GM19463 (cell line): ENCODE data around the gene CTBP1.

ENCODE experiments used
- ATAC-seq: cut with Tn5 transposase; IDR thresholded peaks from one replicate; pipeline ENCODE4 v1.9.1; 2021; ENCODE audit warnings: mild to moderate bottlenecking, moderate library complexity; ENCODE audit not compliant: unreplicated experiment

Gene CTBP1

DNA sequence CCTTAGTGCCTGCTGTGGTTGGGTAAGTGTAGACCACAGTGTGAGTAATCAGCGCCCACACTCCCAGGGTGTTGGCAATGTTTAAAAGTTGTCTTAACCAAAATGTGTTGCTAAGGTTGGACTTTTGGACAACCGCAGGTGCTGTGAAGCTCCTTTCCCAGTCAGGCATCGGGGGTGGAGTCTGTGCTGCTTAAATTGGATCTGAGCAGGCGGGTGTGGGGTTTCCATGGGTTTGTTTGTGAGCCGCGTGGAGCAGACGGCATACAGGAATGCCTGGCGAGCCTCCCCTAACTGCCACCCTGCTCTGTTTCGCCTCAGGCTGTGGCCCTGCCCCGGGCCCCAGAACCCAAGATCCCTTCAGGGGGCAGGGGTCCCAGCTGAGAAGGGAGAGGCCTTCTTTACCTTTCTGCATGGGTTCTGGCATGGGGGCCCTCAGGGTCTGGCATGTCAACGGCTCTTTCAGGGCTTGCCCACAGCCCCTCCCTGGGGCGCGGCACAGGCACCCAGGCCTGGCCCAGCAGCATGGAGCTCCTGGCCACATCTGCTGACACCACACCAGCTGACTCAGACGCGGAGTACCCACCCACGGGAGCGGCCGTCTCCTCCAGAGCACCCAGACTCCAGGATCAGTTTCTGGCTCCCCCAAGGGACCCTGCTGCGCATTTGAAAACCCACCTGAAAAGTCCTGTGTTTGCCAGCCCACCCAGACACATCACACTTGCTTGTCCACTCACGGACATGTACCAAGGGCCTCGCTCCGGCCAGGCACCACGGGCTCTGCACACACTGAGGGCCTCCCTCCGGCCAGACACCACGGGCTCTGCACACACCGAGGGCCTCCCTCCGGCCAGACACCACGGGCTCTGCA is 71.4 kb downstream of the CTBP1 start:
- ATAC-seq, result no peak

DNA sequence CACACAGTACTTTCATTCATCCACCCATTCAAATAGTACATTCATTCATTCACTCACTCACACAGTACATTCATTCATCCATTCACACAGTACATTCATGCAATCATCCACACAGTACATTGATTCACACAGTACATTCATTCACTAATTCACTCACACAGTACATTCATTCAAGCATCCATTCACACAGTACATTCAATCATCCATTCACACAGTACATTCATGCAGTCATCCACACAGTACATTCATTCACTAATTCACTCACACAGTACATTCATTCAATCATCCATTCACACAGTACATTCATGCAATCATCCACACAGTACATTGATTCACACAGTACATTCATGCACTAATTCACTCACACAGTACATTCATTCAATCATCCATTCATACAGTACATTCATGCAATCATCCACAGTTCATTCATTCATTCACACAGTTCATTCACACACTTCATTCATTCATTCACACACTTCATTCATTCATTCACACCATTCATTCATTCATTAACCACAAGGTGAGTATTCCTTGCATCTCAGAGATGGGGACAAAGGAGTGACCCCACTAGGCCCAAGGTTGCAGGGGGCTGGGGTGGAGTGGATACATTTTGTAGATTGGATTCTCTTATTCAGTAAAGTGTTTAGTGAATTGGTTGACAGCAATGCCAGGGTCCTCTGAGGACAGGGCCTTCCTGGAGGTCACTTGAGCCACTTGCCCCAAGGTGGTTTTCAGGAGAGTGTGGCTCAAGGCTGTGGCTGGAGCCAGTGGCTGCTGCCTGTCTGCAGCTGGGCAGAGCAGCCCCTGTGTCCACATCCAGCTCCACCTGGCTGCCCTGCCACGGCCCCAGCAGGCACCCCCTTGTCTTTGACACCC is 72.3 kb downstream of the CTBP1 start:
- no peak for ATAC-seq

DNA sequence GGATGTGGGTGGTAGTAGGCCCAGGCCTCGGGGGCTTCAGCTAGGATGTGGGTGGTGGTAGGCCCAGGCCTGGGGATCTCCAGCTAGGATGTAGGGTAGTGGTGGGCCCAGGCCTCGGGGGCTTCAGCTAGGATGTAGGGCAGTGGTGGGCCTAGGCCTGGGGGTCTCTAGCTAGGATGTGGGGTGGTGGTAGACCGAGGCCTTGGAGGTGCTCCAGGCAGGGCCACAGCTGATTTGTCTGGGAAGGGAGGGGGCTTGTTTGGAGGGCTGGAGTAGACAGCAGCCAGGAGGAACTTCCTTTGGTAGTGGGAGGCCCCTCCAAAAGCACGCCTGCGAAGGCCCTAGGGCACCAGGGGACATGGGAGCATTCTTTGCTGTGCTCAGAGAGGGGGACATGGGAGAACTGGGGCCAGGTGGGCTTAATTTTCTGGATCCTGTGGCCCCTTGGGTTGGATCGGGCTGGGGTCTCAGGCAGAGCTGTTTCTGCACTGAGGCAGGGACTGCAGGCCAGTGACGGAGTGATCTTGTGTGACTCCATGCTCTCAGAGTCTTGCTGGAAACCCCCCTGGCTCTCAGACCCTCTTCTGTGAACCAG is 73.2 kb downstream of the CTBP1 start:
- ATAC-seq, result no peak

DNA sequence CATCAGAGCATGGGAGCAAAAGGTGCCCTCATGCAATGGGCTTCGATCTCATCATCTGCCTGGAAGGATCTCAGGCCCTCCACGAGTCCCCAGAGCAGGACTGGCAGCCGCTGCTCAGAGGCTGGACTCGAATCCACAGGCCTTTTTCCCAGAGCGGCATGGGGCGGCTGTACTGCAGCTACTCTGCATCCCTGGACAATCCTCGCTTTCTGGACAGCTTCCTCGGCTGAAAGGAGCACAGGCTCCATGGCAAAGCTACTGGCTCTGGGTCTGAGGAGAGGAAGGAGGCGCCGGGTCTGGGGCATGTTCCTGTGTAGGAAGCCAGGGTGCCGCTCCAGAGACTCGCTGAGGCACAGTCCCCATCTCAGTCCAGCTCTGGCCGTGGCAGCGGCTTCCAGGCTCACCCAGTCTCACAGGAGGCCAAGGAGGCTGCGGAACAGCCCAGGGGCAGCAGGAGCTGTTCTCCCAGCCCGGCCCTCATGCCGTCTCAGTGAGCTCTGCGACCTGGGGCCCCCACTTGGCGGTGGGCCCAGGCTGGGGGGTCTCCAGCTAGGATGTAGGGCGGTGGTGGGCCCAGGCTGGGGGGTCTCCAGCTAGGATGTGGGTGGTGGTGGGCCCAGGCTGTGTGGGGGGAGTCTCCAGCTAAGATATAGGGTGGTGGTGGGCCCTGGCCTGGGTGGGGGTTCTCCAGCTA is 73.8 kb downstream of the CTBP1 start:
- ATAC-seq, result no peak

DNA sequence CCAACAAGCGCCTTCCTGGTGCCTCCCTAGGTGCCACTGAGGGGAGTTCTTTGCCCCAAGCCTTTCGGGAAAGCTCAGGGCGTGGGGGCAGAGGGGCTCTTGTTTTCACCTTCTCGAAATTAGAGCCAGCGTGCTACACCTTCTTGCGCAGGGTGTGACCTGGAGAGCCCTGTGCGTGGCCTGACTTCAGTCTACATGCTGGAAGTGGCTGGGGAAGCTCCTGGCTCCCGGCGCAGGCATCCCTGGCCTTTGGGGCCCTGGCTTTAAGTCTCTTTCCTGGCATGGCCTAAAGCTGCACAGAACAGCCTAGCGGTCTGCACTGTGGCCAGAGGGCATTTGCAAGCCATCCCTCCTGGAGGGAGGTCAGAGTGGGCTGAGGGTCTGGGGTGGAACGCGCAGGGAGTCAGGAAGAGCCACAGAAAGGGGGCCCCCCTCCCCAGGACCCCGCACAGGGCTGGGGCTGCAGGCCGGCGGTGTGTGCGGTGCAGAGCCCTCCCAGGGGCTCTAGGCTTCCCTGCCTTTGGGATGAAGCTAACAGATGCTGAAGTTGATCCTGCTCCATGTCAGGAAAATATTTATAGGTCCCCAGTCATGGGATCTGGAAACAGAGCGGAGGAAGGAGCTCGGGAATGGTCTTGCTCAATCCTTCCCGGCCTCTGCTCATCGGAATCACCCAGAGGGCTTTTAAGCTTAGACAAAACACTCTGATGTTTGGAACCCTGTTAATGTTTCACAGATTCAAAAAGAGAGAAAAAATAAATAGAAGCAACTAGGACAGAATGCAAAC is 75.8 kb downstream of the CTBP1 start:
- no peak for ATAC-seq

DNA sequence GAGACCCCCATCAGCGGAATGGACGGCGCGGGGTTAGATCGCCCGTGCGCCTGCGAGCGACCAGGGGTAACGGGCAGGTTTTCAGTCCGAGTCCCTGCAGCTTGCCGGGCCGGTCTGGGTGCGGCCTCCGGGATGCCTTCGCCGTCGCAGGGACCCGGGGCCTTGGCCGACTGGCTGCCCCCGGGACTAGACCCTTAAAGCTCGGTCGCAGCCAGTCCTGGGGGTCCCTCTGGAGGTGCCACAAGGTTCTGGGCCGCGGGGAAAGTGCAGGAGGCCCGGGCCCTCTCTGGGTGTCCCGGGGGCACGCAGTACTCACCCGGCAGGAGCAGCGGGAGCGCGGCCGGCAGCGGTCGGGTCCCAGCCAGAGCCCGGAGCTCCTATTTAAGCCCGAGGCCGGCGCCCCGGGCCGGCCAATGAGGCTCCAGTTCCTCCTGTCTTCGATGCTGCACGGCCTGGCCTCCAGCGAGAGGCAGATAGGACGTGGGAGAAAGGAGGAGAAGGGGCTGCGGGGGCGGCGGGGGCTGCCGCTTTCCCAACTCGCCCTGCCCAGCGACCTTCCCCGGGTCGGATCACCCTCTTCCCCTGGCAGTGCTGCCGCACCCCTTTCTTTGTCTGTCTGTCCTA is 76.6 kb downstream of the CTBP1 start, which contains the start of gene SPON2:
Gene SPON2 (minus strand): TSS at position 356 of the 624 bp plus-strand sequence.
- ATAC-seq, result no peak

DNA sequence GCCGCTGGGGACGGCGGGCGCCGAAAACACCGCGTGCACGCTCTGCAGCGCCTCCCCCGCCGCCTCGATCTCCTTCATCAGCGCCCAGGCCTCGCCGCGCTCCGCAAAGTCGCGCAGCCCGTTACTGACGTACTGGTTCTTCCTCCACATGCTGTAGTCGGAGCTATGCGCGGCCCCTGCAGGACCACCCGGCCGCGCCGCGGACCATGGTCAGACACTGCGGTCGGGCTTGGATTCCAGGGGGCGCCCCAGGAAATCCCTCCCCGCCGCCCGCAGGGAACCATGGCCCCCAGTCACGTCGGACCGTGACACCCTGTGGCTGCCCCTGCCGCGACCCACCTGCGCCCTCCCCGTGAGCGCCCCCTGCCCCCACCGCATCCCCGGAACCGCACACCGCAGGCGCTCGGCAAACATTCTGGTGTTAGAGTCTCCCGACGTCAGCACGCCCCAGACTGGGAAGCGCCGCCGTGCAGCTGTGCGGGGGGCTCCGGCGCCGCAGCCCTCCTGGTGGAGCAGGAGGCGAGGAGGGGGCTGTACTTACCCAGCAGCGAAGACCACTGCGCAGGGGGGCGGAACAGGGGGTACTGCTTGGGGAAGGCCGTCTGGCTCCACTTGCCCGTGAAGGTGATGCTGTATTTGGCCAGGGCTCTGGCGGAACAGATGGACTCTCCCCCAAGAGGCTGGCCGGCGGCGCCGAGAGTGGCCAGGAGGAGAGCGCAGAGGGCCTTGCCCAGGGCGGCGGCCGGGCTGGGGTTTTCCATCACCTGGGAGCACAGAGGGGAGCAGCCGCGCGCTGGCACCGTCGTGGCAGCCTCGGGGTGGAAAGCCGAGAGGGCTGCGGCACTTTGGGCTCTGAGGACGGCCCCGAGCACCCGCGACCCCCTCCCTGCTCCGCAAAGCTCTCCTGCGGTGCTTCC is 77.4 kb downstream of the CTBP1 start:
- ATAC-seq, result no peak

DNA sequence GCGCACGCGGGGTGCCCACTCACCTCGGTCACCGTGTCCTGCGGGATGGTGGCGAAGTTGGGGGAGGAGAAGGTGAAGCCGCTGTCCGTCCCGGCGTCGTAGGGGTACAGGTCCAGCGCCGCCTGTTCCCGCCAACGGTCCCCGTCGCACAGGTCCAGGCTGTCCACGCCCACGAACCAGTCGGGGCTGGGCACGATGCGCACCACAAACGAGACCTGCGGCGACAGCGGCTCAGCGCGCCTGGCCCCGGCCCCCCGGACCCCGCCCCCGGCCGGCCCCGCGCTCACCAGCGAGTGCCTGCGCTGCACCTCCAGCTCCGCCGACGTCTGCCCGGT is 78.0 kb downstream of the CTBP1 start:
- no peak for ATAC-seq

DNA sequence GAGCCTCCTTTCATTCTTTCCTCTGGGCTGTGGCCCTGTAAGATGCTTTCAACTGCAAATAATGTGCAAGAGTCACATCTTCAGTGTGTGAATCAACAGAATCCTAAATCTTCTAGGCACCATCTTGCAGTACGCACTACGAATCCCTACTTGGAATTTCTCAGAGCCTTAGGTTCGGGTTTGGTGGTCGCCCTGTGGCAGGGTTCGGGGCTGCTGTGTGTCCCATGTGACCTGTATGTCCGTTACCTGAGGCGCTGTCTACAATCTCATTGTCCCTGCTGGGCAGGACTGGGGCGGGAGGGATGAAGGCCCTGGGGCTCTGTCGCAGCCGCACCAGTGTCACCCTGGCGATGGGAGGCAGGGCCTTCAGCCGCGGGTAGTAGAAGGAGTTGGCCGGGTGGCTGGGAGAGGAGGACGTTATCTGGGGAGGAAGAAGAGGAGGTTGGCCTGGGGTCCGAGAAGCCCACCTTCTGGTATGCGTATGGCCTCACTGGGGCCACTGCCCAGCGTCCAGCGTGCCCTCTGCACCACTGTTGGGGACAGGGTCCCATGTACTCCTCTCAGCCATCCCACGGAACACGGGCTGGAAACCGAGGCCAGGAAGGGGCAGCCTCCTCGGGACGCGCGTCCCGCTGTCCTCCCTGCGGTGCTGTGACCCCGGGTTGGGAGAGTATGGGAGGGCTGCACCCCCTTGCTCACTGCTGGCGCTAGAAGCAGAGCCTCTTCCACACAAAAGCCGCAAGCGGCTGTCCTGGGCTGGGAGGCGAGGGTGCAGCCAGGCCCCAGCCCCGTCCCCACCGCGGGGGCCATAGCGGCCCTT is 78.6 kb downstream of the CTBP1 start:
- ATAC-seq, result no peak

DNA sequence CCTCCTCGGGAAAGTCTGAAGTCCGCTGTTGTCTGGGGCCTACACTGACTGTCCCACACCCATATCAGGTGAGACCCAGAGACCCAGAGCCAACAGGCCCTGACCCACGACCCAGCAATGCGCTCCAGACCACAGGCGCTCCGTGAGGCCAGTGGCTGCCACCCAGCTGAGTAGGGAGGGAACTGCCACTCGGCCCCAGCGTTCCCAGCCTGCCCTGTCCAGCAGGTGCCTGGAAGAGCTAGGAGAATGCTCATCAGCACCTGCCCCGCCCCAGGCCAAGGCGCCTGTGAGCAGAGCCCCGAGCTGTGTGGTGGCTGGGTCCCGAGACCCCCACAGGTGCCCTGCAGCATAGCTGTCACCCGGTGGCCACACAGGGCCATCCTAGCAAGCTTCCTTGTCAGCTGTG is 79.2 kb downstream of the CTBP1 start:
- no peak for ATAC-seq

DNA sequence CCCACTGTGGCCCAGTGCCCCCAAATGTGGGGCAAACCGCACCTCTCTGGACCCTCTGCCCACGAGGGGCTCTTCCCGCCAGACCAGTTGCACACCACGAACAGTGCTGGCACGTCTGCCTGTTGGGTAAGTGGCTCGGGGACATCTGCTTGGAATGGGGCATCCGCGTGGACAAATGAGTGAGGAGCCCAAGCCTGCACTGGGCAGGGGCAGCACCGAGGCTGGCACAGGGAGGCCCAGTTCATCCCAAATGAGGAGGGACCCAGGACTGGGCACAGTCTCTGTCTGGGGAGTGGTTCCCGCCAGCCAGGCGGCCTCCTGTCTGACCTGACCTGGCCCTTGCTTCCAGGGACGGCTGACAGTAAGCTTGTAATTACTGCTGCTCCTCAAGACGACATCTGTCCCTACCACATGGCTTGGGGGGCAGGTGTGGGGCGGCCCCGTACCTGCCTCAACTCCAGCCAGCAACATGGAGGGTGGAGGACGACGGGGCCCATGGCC is 79.7 kb downstream of the CTBP1 start:
- no peak for ATAC-seq

DNA sequence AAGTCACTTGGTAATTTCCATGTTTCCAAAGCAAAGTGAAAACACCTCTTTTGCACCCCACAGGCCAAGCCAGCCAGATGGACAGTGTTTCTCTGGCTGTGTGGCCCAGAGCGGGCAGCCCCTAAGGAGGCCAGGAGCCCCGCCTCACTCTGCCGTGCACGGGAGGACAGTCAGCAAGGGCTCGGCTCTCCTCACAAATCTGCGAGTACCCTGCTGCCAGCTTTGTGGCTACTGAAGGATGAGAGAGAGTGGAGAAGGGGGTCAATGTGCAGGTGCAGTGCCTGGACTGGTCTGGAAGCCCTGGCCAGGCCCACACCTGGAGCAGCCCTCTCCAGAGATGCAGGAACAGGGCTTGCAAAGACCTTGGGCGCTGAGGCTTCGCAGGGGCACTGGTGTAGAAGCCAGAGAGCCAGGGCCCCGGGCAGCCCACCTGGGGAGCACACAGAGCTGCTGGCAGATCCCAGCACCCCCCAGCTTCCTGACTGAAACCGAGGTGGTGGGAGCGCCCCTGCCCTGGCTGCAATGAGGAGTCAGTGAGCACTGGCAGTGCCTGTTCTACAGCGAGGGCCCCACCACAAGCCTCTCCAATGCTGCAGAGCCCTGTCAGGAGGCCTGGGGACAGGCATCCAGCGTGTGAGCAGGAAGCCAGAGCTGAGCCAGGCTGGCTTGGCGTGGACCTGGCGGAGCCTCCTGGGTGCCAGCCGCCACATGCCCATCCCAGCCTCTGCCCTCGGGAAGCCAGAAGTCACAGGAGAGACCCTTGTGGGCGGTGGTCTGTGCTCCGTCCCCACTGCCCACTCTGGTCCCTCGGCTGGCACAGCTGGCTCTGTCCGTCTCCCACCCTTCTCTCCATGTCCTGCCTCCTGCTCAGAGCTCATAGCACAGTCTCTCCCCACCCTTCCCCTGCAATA is 80.5 kb downstream of the CTBP1 start:
- ATAC-seq, result no peak

DNA sequence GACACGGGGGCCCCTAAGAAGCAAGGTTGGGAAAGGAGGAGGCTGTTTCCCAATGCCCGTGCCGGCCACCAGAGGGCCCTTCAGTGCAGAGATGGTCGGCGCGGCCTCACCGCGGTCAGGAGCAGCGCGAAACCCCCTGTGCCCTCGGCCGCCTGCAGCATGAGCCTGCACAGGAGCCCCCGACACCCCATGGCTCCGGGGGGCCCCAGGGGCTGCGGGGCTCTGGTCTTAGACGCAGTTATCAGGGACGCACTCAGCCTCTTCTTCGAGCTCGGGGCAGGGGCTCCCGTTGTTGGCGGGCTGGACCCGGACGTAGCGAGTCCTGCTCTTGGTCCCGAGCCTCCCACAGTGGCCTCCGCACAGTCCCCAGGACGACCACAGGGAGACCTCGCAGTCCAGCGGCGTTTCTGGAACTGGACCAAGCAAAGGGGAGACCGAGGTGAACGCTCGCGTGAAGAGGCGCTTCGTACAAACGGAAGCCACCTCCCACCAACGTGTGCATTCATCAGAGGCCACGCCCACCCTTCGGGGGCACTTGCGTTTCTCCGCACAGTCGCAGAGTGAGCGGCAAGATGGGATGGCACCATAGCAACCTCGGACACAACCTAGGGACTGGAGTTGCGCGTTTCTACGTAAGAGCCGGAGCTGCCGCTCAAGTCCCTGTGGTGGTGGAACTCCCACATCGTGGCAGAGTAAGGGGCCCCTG is 81.5 kb downstream of the CTBP1 start:
- ATAC-seq, result peak; percentile 72

DNA sequence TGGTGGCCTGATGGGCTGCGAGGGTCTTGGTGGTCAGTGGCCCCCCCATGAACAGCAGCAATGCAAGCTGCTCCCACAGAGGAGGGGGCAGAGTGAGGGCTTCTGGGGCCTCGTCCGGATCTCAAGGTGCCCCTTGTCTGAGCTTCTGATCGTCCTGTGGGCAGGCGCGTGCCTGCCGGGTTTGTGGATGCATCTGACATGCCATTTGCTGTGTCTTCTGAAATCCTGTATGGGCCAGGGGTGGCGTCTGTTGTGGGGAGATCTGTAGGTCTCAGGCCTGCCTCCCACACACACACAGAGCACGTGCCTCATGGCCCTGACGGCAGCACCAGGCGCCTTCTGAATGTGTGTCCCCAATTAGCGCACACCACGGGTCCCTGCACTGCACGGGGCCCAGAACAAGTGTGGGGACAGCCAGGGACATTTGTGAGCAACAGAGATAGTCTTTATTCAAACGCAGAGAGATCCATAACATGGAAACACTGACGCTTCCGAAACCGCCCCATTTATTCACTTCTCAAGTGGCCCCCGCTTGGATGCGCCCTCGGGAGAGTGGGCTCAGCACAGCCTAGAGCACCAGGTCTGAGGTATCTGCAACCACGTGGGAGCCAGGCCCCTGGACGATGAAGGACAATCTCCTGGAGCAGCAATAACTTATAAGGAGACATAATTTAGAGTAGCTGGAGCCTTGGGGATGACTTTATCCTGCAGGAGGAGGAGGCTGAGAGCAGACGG is 82.3 kb downstream of the CTBP1 start:
- no peak for ATAC-seq

DNA sequence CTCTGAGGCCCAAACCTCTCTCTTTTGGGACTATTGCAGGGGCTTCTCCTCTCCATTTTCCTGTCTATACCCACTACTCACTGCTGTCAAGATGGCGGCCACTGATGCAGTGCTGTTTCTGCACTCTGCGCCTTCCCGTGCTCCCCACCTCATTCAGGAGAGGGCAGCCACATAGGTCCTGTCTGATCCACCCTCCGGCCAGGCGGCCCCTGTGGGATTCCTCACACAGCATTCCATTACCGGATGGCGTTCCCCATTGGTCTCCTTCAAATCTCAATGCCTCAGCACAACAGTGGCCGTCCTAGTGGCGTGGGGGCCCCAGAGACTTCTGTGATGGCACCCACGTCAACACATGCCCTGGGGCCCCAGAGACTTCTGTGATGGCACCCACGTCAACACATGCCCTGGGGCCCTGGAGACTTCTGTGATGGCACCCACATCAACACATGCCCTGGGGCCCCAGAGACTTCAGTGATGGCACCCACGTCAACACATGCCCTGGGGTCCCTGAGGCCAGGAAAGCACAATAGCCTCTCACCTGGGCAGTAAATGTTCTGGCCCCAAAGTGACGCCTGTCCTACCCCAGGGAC is 83.9 kb downstream of the CTBP1 start:
- no peak for ATAC-seq
